ENCODE measurements around the gene OTUD7B. TPM values are rescaled to one million over a fixed set of nuclear protein-coding genes. Genes with fewer than 3 reads are reported as not detected.
"Not testable (repeated sequence)": the region's sequence is repeated elsewhere in the genome, so short reads cannot be mapped to it uniquely, and the experiment has no call there.

The OTUD7B gene
- total RNA-seq, 1 donor from 2014 or later, result 14.5 TPM

DNA sequence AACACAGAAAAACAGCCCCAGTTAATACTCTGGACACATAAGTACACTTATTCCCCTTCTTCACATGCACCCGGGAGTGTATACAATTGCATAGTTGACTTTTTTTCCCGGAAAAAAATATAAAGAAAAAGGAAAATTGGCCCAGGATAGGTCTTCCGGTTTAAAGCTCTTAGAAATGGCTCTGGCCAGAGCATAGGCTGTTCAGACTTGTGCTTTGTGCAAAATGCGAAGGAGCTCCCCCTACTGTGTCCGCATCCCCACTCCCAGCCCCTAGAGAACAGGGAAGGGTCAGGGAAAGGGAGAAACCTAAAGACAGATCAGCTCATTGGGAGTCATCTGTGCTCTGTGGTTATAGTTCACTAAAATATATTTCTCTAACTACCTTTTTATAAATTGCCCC, 68.3 kb downstream of the OTUD7B start:
- intact Hi-C loops (cut with DNase I), result no loop called here
- Histone ChIP-seq H3K4me3 (no peak overlapping the region), H3K9me3 (no peaks in the 10 kb centered on the region), H3K36me3 (peaks cover 0 to 31% of the 10 kb centered on the region in 2 donors), H3K27me3 (no peaks in the 10 kb centered on the region), H3K4me1 (peaks cover 26% of the 10 kb centered on the region), H3K27ac (peak overlapping the region; percentile 43)
- DNase-seq (ENCODE audit: extremely low spot score in 2 of 2), result no peak
- TF ChIP-seq, protein P1, sequence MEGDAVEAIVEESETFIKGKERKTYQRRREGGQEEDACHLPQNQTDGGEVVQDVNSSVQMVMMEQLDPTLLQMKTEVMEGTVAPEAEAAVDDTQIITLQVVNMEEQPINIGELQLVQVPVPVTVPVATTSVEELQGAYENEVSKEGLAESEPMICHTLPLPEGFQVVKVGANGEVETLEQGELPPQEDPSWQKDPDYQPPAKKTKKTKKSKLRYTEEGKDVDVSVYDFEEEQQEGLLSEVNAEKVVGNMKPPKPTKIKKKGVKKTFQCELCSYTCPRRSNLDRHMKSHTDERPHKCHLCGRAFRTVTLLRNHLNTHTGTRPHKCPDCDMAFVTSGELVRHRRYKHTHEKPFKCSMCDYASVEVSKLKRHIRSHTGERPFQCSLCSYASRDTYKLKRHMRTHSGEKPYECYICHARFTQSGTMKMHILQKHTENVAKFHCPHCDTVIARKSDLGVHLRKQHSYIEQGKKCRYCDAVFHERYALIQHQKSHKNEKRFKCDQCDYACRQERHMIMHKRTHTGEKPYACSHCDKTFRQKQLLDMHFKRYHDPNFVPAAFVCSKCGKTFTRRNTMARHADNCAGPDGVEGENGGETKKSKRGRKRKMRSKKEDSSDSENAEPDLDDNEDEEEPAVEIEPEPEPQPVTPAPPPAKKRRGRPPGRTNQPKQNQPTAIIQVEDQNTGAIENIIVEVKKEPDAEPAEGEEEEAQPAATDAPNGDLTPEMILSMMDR (IDR thresholded peaks at IDR 0.05), result no peak
- TF ChIP-seq POLR2AphosphoS5 (IDR thresholded peaks at IDR 0.05; ENCODE audit: insufficient read depth in 1 of 2, low read depth in 1 of 2), result no peak
- no peak for TF ChIP-seq POLR2A (IDR thresholded peaks at IDR 0.05)

DNA sequence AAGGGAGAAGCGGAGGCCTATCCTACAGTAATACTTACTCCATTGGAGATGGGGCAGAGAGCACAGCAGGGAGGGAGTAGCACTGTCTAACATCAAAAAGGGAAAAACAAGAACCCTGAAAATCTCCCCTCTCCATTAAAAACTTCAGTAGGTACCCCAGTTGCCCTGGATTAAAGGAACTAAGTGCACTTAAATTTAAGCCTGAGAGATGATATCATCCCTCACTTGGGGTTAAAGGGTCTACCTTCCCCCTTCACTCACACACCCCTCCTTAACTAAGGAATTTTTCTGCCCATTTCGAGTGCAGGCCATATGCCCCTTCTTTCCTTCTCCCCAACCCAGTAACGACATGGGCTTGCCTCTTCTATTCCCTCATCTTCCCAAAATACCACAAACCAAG, 70.1 kb downstream of the OTUD7B start:
- Histone ChIP-seq H3K27ac (peak overlapping the region; percentile 93), H3K36me3 (peaks cover 0 to 15% of the 10 kb centered on the region in 2 donors), H3K4me1 (peaks cover 39% of the 10 kb centered on the region), H3K9me3 (no peaks in the 10 kb centered on the region), H3K27me3 (no peaks in the 10 kb centered on the region), H3K4me3 (no peak overlapping the region)
- TF ChIP-seq POLR2A (IDR thresholded peaks at IDR 0.05) (no peak), POLR2AphosphoS5 (IDR thresholded peaks at IDR 0.05; ENCODE audit: insufficient read depth in 1 of 2, low read depth in 1 of 2) (no peak)
- TF ChIP-seq, protein P1 (IDR thresholded peaks at IDR 0.05), result no peak
- intact Hi-C loops (cut with DNase I), result no loop called here
- no peak for DNase-seq (ENCODE audit: extremely low spot score in 2 of 2)

DNA sequence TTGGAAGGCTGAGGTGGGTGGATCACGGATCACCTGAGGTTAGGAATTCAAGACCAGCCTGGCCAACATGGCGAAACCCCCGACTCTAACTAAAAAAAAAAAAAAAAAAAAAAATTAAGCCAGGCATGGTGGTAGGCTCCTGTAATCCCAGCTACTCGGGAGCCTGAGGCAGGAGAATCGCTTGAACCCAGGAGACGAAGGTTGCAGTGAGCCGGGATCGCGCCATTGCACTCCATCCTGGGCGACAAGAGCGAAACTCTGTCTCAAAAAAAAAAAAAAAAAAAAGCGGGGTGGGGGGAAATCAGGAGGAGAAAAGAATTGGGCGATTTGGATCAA, 71.9 kb downstream of the OTUD7B start:
- H3K27me3 ChIP-seq; intact Hi-C loops (cut with DNase I); H3K36me3 ChIP-seq; DNase-seq (ENCODE audit: extremely low spot score in 2 of 2); H3K9me3 ChIP-seq: not testable (repeated sequence)
- Histone ChIP-seq H3K4me3 (peak overlapping the region; percentile 7 to 20), H3K27ac (peak overlapping the region; percentile 93), H3K4me1 (peaks cover 52% of the 10 kb centered on the region)

DNA sequence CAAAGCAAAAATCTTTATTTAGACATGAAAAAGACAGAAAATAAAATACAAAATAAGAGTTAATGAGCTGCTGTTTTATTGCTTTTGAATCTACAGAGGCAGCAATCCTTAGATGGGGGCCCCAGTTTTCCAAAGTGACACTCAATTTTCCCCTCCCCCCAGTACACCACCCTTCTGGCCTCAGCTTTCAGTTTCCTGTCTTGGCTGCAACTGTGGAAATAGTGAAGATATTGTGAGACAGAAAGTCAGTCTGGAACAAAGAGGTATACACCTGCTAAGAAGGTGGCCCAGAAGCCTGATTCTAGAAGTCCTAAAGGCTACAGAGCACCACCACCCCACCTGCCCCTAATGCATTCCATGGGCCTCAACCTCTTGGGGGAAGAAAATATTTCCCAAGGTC, 72.8 kb downstream of the OTUD7B start:
- no peaks in the 10 kb centered on the region for H3K27me3 ChIP-seq
- intact Hi-C loops (cut with DNase I), result no loop called here
- H3K36me3 ChIP-seq, result no peaks in the 10 kb centered on the region
- peaks cover 52% of the 10 kb centered on the region for H3K4me1 ChIP-seq
- H3K4me3 ChIP-seq, result no peak overlapping the region
- H3K27ac ChIP-seq, result peak overlapping the region; percentile 93
- DNase-seq (ENCODE audit: extremely low spot score in 2 of 2), result no peak
- TF ChIP-seq, protein P1 (IDR thresholded peaks at IDR 0.05), result no peak
- TF ChIP-seq POLR2AphosphoS5 (IDR thresholded peaks at IDR 0.05; ENCODE audit: insufficient read depth in 1 of 2, low read depth in 1 of 2) (no peak), POLR2A (IDR thresholded peaks at IDR 0.05) (no peak)
- no peaks in the 10 kb centered on the region for H3K9me3 ChIP-seq

DNA sequence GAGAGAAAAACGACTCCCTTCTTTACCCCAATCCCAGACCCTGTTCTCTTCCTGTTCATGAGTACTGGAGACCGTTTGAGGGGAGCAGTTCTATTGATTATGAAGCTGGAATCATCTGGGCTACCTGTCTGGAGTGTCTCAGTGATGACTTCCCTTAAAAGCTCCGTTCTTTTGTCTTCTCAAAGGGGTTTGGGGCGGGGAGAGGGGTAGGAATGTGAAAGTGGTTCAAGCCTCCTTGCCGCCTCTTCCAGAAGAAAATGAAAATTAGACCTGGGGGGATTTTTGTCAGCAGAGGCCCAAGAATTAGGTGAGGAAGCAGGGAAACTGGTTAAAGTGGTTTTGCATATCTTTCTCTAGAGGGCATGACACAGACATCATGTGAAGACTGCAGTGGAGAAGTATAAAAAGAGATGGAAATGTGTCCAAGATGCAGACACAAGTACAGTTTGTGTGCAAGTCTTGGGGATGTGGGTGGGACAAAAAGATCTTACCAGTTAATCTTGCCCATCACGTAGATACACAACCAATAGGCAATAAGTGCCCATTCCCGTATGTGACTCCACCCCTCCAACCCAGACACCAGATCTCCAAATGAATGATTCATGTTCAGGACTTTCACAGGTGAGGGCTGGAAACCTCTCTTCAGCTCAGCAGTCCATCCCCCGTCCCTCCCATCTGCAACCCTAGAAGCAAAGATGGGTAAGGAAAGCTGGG, 73.4 kb downstream of the OTUD7B start:
- H3K9me3 ChIP-seq, result no peaks in the 10 kb centered on the region
- H3K36me3 ChIP-seq, result no peaks in the 10 kb centered on the region
- DNase-seq (ENCODE audit: extremely low spot score in 2 of 2), result no peak
- H3K4me3 ChIP-seq, result peak overlapping the region; percentile 60 to 67
- peak overlapping the region; percentile 93 for H3K27ac ChIP-seq
- H3K27me3 ChIP-seq, result no peaks in the 10 kb centered on the region
- H3K4me1 ChIP-seq, result peaks cover 52% of the 10 kb centered on the region
- TF ChIP-seq, protein P1 (IDR thresholded peaks at IDR 0.05), result no peak
- TF ChIP-seq POLR2AphosphoS5 (IDR thresholded peaks at IDR 0.05; ENCODE audit: insufficient read depth in 1 of 2, low read depth in 1 of 2) (no peak), POLR2A (IDR thresholded peaks at IDR 0.05) (peak in 1 of 2 donors; percentile 36)
- intact Hi-C loops (cut with DNase I), result no loop called here
